ENCODE results near the gene NDUFS3.

DNA sequence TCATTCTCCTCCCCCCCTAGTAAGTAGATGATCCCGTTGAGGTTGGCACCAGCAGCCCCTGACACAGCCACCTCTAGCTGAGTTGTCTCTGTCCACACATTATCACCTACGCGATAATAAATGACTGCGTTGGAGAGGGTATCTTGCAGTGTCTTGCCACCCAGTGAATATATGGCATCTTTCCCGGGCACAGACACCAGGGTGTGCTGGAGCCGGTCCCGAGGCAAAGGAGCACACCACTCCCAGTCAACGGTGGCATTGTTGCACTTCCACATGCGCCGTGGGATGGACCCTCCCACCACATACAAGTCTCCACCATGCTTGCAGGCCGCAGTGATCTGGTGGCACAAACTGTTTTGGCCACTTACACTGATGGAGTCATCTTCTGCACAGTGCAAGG, 5.6 kb upstream of the NDUFS3 start:
- TF ChIP-seq, protein P1, sequence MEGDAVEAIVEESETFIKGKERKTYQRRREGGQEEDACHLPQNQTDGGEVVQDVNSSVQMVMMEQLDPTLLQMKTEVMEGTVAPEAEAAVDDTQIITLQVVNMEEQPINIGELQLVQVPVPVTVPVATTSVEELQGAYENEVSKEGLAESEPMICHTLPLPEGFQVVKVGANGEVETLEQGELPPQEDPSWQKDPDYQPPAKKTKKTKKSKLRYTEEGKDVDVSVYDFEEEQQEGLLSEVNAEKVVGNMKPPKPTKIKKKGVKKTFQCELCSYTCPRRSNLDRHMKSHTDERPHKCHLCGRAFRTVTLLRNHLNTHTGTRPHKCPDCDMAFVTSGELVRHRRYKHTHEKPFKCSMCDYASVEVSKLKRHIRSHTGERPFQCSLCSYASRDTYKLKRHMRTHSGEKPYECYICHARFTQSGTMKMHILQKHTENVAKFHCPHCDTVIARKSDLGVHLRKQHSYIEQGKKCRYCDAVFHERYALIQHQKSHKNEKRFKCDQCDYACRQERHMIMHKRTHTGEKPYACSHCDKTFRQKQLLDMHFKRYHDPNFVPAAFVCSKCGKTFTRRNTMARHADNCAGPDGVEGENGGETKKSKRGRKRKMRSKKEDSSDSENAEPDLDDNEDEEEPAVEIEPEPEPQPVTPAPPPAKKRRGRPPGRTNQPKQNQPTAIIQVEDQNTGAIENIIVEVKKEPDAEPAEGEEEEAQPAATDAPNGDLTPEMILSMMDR (IDR thresholded peaks at IDR 0.05; ENCODE audit: low read length), result no peak
- no peak for TF ChIP-seq EZH2 (IDR thresholded peaks at IDR 0.05; ENCODE audit: borderline replicate concordance, low read length)
